Measurements from ENCODE around the gene KRT32. TPM values are rescaled to one million over a fixed set of nuclear protein-coding genes. Genes with fewer than 3 reads are reported as not detected.

KRT32 gene
- total RNA-seq, 4 donors from 2014 or later: 0.46 to 11.6 TPM; not detected in 2

DNA sequence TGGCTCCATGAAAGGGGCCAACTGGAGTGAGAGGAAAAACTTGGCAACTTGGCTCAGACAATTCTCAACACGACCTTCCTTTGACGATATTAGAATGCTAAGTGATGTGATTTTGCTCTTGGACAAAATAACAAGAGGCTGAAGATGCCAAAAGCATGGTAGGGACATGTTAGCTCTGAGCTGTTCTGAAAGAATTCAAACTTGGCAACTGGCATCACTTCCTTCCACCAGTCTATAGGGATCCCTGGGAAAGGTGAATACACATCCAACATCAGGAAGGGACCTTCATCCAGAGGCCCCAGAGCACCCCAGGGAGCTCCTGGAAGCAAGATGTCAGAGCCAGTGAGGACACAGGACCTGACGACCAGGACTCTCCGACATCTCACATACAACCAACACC is 47.1 kb downstream of the KRT32 start:
- H3K4me3 ChIP-seq (ENCODE audit: low read depth, poor library complexity, severe bottlenecking): no peak overlapping the region
- TF ChIP-seq POLR2A (IDR thresholded peaks at IDR 0.05) (no peak), CTCF (IDR thresholded peaks at IDR 0.05) (no peak)
- intact Hi-C loops (cut with DNase I; ENCODE audit: low total_unique reads): no loop called here
- no peak for DNase-seq (ENCODE audit: low spot score in 2 of 2)
- 50 to 51% methylated on average over 4 of the region's 4 CpGs for WGBS, 2 donors

DNA sequence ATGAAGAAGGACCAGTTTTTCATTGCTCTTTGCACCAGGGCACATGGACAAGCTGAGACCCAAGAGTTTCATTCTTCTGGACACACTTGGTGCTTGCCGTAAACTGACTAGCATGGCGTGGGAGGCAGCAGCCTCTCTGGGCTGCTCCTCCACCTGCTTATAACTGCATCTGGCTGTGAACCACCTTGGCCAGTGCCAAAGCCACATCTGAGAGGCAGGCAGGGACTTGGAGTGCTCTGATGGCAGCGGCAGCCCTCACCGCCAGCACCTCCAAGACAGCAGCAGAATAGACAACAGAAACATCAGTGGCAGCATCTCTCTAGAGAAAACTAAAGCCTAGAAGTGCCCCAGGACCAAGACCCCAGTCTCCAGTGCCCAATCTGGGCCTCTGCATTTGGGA is 47.5 kb downstream of the KRT32 start:
- 40 to 50% methylated on average over 3 to 4 of the region's 4 CpGs for WGBS, 2 donors
- DNase-seq (ENCODE audit: low spot score in 2 of 2): peak in 1 of 2 donors; percentile 47
- intact Hi-C loops (cut with DNase I; ENCODE audit: low total_unique reads): no loop called here
- TF ChIP-seq CTCF (IDR thresholded peaks at IDR 0.05): no peak
- TF ChIP-seq POLR2A (IDR thresholded peaks at IDR 0.05): no peak
- H3K4me3 ChIP-seq (ENCODE audit: low read depth, poor library complexity, severe bottlenecking): no peak overlapping the region

- intact Hi-C loops (cut with DNase I; ENCODE audit: low total_unique reads): no loop called here
- no peak overlapping the region for H3K4me3 ChIP-seq (ENCODE audit: low read depth, poor library complexity, severe bottlenecking)
- WGBS, 2 donors: 56 to 58% methylated on average over 7 of the region's 7 CpGs
- DNase-seq (ENCODE audit: low spot score in 2 of 2): no peak
- TF ChIP-seq CTCF (IDR thresholded peaks at IDR 0.05) (no peak), POLR2A (IDR thresholded peaks at IDR 0.05) (no peak)
Measured at GRCh38 chr17:41418116-41418860, 48.9 kb downstream of the KRT32 start.

- TF ChIP-seq POLR2A (IDR thresholded peaks at IDR 0.05): no peak
- no peak for TF ChIP-seq CTCF (IDR thresholded peaks at IDR 0.05)
- H3K4me3 ChIP-seq (ENCODE audit: low read depth, poor library complexity, severe bottlenecking): no peak overlapping the region
- DNase-seq (ENCODE audit: low spot score in 2 of 2): no peak
- intact Hi-C loops (cut with DNase I; ENCODE audit: low total_unique reads): no loop called here
- WGBS, 2 donors: 32 to 33% methylated on average over 4 of the region's 4 CpGs
Measured at GRCh38 chr17:41417576-41418015, 49.6 kb downstream of the KRT32 start.

GRCh38 chr17:41417127-41417526 is 50.1 kb downstream of the KRT32 start:
- WGBS, 2 donors: 95 to 97% methylated on average over 6 of the region's 6 CpGs
- no peak overlapping the region for H3K4me3 ChIP-seq (ENCODE audit: low read depth, poor library complexity, severe bottlenecking)
- intact Hi-C loops (cut with DNase I; ENCODE audit: low total_unique reads): no loop called here
- TF ChIP-seq POLR2A (IDR thresholded peaks at IDR 0.05) (no peak), CTCF (IDR thresholded peaks at IDR 0.05) (no peak)
- DNase-seq (ENCODE audit: low spot score in 2 of 2): no peak

- intact Hi-C loops (cut with DNase I; ENCODE audit: low total_unique reads): no loop called here
- 76% methylated on average over 5 of the region's 5 CpGs for WGBS, 2 donors
- no peak overlapping the region for H3K4me3 ChIP-seq (ENCODE audit: low read depth, poor library complexity, severe bottlenecking)
- no peak for DNase-seq (ENCODE audit: low spot score in 2 of 2)
- no peak for TF ChIP-seq CTCF (IDR thresholded peaks at IDR 0.05)
- no peak for TF ChIP-seq POLR2A (IDR thresholded peaks at IDR 0.05)
Measured at GRCh38 chr17:41416479-41416878, 50.7 kb downstream of the KRT32 start.

All from lower leg skin (tissue), 4 donors.